ENCODE results near the gene NOL12. TPM values are rescaled to one million over a fixed set of nuclear protein-coding genes. Genes with fewer than 3 reads are reported as not detected.
A peak's percentile ranks its signal among the peaks of the same experiment; 100 is the strongest.

NOL12 gene
- total RNA-seq, 1 donor from 2014 or later = 23.7 TPM

DNA sequence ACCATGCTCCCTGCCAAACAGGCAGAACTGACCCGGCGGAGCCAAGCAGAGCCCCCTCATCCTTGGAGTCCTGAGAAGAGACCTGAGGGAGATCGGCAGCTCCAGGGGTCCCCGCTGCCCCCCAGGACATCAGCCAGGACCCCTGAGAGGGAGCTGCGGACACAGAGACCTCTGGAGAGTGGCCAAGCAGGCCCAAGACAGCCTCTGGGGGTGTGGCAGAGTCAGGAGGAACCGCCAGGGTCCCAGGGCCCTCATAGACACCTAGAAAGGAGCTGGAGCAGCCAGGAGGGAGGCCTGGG lies 48.2 kb downstream of the NOL12 start:
- Histone ChIP-seq H2AFZ (replicated peaks) (no peak overlapping the region), H4K20me1 (ENCODE audit: low read depth) (no peaks in the 10 kb centered on the region), H3K4me3 (no peak overlapping the region), H3K27me3 (no peaks in the 10 kb centered on the region), H3K27ac (no peak overlapping the region), H3K9ac (no peak overlapping the region), H3F3A (ENCODE audit: low read depth) (peaks cover 3% of the 10 kb centered on the region), H3K9me3 (ENCODE audit: low read depth) (no peaks in the 10 kb centered on the region), H3K4me2 (no peak overlapping the region), H3K79me2 (ENCODE audit: low read depth) (no peaks in the 10 kb centered on the region), H3K36me3 (no peaks in the 10 kb centered on the region), H3K4me1 (peaks cover 3% of the 10 kb centered on the region)
- Mint-ChIP-seq H3K9me3 (no peaks in the 10 kb centered on the region), H3K36me3 (no peaks in the 10 kb centered on the region), H3K27me3 (ENCODE audit: insufficient read depth, low read depth) (peaks cover 2% of the 10 kb centered on the region), H3K4me1 (peaks cover 7% of the 10 kb centered on the region), H3K27ac (peak overlapping the region; percentile 88), H3K4me3 (no peak overlapping the region)
- TF ChIP-seq, protein P1, sequence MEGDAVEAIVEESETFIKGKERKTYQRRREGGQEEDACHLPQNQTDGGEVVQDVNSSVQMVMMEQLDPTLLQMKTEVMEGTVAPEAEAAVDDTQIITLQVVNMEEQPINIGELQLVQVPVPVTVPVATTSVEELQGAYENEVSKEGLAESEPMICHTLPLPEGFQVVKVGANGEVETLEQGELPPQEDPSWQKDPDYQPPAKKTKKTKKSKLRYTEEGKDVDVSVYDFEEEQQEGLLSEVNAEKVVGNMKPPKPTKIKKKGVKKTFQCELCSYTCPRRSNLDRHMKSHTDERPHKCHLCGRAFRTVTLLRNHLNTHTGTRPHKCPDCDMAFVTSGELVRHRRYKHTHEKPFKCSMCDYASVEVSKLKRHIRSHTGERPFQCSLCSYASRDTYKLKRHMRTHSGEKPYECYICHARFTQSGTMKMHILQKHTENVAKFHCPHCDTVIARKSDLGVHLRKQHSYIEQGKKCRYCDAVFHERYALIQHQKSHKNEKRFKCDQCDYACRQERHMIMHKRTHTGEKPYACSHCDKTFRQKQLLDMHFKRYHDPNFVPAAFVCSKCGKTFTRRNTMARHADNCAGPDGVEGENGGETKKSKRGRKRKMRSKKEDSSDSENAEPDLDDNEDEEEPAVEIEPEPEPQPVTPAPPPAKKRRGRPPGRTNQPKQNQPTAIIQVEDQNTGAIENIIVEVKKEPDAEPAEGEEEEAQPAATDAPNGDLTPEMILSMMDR (IDR thresholded peaks at IDR 0.05) = no peak
- TF ChIP-seq EZH2phosphoT487 (IDR thresholded peaks at IDR 0.05) (no peak), EZH2 (IDR thresholded peaks at IDR 0.05) (no peak)
- DNase-seq (ENCODE audit: low spot score) = no peak

GRCh38 chr22:37734964-37735451 lies 48.9 kb downstream of the NOL12 start:
- Histone ChIP-seq H3K4me2 (no peak overlapping the region), H3K27me3 (no peaks in the 10 kb centered on the region), H3K9me3 (ENCODE audit: low read depth) (no peaks in the 10 kb centered on the region), H3K27ac (no peak overlapping the region), H3K9ac (no peak overlapping the region), H4K20me1 (ENCODE audit: low read depth) (no peaks in the 10 kb centered on the region), H3K4me3 (no peak overlapping the region), H2AFZ (replicated peaks) (peak overlapping the region; percentile 42), H3K36me3 (no peaks in the 10 kb centered on the region), H3K4me1 (peaks cover 3% of the 10 kb centered on the region), H3F3A (ENCODE audit: low read depth) (peaks cover 2% of the 10 kb centered on the region), H3K79me2 (ENCODE audit: low read depth) (no peaks in the 10 kb centered on the region)
- Mint-ChIP-seq H3K9me3 (no peaks in the 10 kb centered on the region), H3K27me3 (ENCODE audit: insufficient read depth, low read depth) (peaks cover 2% of the 10 kb centered on the region), H3K27ac (no peak overlapping the region), H3K36me3 (no peaks in the 10 kb centered on the region), H3K4me1 (peaks cover 9% of the 10 kb centered on the region), H3K4me3 (no peak overlapping the region)
- TF ChIP-seq, protein P1 (IDR thresholded peaks at IDR 0.05) = peak; percentile 66
- TF ChIP-seq EZH2phosphoT487 (IDR thresholded peaks at IDR 0.05) (no peak), EZH2 (IDR thresholded peaks at IDR 0.05) (no peak)
- DNase-seq (ENCODE audit: low spot score) = peak; percentile 84

- Histone ChIP-seq H3K4me3 (no peak overlapping the region), H3K27ac (no peak overlapping the region), H3K9ac (no peak overlapping the region), H2AFZ (replicated peaks) (no peak overlapping the region), H3K4me2 (no peak overlapping the region), H4K20me1 (ENCODE audit: low read depth) (no peaks in the 10 kb centered on the region), H3K36me3 (no peaks in the 10 kb centered on the region), H3K4me1 (peaks cover 3% of the 10 kb centered on the region), H3K79me2 (ENCODE audit: low read depth) (no peaks in the 10 kb centered on the region), H3F3A (ENCODE audit: low read depth) (peaks cover 19% of the 10 kb centered on the region), H3K9me3 (ENCODE audit: low read depth) (no peaks in the 10 kb centered on the region), H3K27me3 (no peaks in the 10 kb centered on the region)
- H3K9me3 Mint-ChIP-seq = no peaks in the 10 kb centered on the region
- DNase-seq (ENCODE audit: low spot score) = no peak
- H3K4me3 Mint-ChIP-seq = no peak overlapping the region
- H3K36me3 Mint-ChIP-seq = no peaks in the 10 kb centered on the region
- peaks cover 5% of the 10 kb centered on the region for H3K27me3 Mint-ChIP-seq (ENCODE audit: insufficient read depth, low read depth)
- no peak for TF ChIP-seq EZH2phosphoT487 (IDR thresholded peaks at IDR 0.05)
- TF ChIP-seq, protein P1 (IDR thresholded peaks at IDR 0.05) = no peak
- no peak for TF ChIP-seq EZH2 (IDR thresholded peaks at IDR 0.05)
- peaks cover 19% of the 10 kb centered on the region for H3K4me1 Mint-ChIP-seq
- H3K27ac Mint-ChIP-seq = no peak overlapping the region
Measured at GRCh38 chr22:37739035-37739434, 52.9 kb downstream of the NOL12 start.

All from neural progenitor cell (in vitro differentiated cells).